Dendritic cell treated with granulocyte-macrophage colony-stimulating factor and Interleukin-4, amounts not matched to agents 40 ng/mL and 50 ng/mL, for 4 days (primary cell): ENCODE results near the gene RAD51B.

Source experiments
- H3K27ac Mint-ChIP-seq: one replicate; pipeline ENCODE4 v1.8.0; 2022; ENCODE audit warnings: mild to moderate bottlenecking, mixed read lengths
- H3K27me3 Mint-ChIP-seq: one replicate; pipeline ENCODE4 v1.8.0; 2022; ENCODE audit warnings: mild to moderate bottlenecking, mixed read lengths
- H3K36me3 Mint-ChIP-seq: one replicate; pipeline ENCODE4 v1.8.0; 2022; ENCODE audit warnings: low read depth, mixed read lengths
- H3K4me1 Mint-ChIP-seq: one replicate; pipeline ENCODE4 v1.8.0; 2022; ENCODE audit warnings: low read depth, mixed read lengths
- H3K4me3 Mint-ChIP-seq: one replicate; pipeline ENCODE4 v1.8.0; 2022; ENCODE audit warnings: mild to moderate bottlenecking, moderate library complexity, mixed read lengths
- H3K9me3 Mint-ChIP-seq: one replicate; pipeline ENCODE4 v1.8.0; 2022; ENCODE audit warnings: mixed read lengths
- intact Hi-C: fragments of 100-400 bp; cut with micrococcal nuclease; formaldehyde crosslinking; loops from one replicate; pipeline ENCODE4 v1.15.0; 2022

Gene RAD51B

DNA sequence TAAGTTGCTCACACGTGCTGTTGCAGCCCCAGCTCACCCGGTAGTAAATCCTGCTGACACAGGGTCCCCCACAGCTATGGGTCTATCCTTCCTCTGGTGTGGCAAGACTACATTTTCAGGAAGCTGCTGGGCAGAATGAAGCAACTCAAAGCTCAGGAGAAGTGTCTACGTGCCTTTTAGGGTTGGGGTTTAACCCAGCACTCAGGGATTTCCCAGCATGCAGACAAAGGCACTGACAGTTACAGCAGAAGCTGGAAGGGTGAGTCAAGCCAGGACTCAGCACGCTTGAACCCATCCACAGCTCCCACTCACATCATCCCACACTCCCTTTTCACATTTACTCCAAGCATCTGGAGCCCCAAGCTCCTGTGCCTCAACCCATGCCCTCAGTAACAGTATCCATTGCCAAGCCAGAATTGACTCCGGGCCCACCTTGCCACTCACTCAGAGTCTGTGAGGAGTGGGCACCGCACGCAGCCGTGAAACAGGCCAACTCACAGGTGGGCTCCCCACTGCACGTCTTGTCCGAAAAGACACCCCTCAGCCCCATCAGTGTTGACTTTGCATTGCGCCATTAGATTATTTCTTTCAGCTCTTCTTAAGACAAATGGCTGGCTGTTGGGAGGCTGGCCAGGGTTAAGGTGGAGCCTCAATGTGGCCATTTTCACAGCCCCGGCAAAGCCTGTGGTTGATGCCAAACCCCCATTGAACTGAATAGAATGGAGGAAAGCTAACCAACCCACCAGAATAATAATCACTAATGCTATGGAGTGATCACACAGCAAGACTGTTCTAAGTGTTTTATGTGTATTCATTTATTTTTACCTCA, 913.7 kb downstream of the RAD51B start:
- intact Hi-C loops, result no loop called here
- peak overlapping the region; percentile 90 for H3K27ac Mint-ChIP-seq

DNA sequence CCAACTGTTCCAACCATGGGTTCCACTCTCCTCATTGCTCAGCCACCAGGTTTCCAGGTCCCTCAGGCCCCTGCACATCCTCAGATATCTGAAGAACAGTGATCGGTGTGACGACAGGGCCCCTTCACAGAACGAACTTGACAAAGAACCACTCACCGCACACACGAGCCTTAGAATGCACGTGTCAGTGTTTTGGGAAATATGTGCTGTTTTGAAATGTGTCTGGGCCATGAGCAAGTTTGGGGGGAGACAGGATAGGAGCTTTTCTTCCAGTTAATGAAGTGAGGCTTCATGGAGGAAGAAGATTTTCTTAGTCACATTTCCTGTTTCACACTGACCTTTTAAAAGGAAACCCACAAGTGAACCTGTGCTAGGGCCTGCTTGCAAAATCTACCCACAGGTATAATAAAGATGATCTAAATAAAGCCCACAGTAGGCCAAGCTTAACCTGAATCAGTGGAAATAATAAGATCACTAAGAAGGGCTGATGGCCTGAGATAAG, 914.7 kb downstream of the RAD51B start:
- Mint-ChIP-seq H3K27ac (peak overlapping the region; percentile 90), H3K36me3 (no peaks in the 10 kb centered on the region), H3K9me3 (no peaks in the 10 kb centered on the region), H3K27me3 (peaks cover 27% of the 10 kb centered on the region), H3K4me1 (peaks cover 87% of the 10 kb centered on the region), H3K4me3 (no peak overlapping the region)
- intact Hi-C loops, result no loop called here

More for the DNA sequence above, 913.7 kb downstream of the RAD51B start:
- no peaks in the 10 kb centered on the region for H3K9me3 Mint-ChIP-seq
- peaks cover 23% of the 10 kb centered on the region for H3K27me3 Mint-ChIP-seq
- peaks cover 87% of the 10 kb centered on the region for H3K4me1 Mint-ChIP-seq
- no peaks in the 10 kb centered on the region for H3K36me3 Mint-ChIP-seq
- H3K4me3 Mint-ChIP-seq, result peak overlapping the region; percentile 10

DNA sequence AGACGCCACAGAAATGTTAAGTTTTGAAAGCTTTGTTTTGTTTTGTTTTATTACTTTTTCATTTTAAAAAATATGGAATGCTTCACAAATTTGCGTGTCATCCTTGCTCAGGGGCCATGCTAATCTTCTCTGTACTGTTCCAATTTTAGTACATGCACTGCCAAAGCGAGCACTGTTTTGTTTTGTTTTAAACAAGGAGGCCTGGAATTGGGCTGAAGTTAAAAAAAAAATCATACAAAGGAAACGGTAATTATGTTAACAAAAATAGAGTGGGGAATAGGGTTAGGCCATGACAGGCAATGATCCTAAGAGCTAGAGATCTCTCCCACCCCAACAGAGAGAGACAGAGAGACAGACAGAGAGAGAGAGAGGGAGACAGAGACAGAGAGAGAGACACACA, 916.3 kb downstream of the RAD51B start:
- Mint-ChIP-seq H3K4me3 (no peak overlapping the region), H3K9me3 (peaks cover 8% of the 10 kb centered on the region), H3K4me1 (peaks cover 85% of the 10 kb centered on the region), H3K27me3 (peaks cover 30% of the 10 kb centered on the region), H3K36me3 (peaks cover 8% of the 10 kb centered on the region), H3K27ac (peak overlapping the region; percentile 82)
- intact Hi-C loops, result no loop called here

DNA sequence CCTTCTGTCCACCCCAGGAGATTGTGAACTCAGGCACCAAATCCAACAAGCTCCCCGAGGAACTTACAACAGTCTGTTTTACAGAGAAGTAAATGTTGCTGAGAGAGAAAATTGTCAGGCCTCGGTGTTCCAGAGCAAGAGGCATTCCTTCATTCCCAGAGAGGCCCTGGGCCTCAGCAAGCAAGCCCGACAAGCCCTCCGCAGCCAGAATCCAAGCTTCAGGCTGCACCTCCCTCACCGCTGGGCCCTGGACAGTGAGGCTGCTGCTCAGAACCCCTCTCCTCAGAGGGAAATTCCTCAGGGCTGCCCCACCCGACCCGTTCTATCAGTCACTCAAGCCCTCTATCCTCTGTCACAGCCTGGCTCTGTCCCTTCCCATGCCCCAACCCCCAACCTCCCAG, 916.9 kb downstream of the RAD51B start:
- no peak overlapping the region for H3K4me3 Mint-ChIP-seq
- H3K36me3 Mint-ChIP-seq, result peaks cover 8% of the 10 kb centered on the region
- peaks cover 83% of the 10 kb centered on the region for H3K4me1 Mint-ChIP-seq
- peak overlapping the region; percentile 82 for H3K27ac Mint-ChIP-seq
- H3K27me3 Mint-ChIP-seq, result peaks cover 30% of the 10 kb centered on the region
- intact Hi-C loops, result no loop called here
- peaks cover 12% of the 10 kb centered on the region for H3K9me3 Mint-ChIP-seq

DNA sequence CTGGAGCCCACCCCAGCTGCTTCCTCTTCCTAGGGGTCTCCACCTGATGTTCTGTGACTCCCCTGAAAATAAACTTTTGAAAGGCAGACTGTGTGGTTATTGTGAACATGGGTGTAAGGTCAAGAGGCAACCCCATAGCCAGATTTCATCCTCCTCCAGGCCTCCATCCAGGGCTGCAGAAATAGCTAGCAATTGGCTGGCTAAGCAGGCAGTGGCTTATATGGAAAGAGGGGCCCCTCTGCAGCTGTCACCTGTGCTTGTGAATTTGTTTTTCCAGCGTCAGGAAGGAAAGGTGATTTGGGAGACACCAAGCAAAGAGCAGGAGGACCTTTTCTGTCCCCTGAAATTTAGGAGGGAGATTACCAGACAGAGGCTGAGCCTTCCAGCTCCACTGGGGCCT, 917.5 kb downstream of the RAD51B start:
- Mint-ChIP-seq H3K36me3 (peaks cover 8% of the 10 kb centered on the region), H3K27me3 (peaks cover 30% of the 10 kb centered on the region), H3K27ac (peak overlapping the region; percentile 82), H3K4me3 (no peak overlapping the region), H3K9me3 (peaks cover 12% of the 10 kb centered on the region), H3K4me1 (peaks cover 82% of the 10 kb centered on the region)
- intact Hi-C loops, result no loop called here

DNA sequence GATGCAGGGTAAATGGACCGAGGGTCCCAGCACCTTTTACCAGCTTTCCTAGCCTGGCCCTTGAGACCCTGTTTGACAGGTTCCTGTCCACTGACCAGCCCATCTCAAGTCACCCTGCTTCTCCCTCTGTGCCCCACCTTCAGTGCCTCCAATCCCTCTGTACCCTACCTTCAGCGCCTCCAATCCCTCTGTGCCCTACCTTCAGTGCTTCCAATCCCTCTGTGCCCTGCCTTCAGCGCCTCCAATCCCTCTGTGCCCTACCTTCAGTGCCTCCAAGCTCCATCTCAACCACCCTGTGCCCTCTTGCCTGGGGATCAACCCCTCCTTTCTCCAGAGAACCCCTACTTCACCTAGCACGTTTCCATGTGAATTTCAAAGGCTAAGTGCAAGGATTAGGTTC, 919.0 kb downstream of the RAD51B start:
- Mint-ChIP-seq H3K36me3 (peaks cover 8% of the 10 kb centered on the region), H3K4me1 (peaks cover 81% of the 10 kb centered on the region), H3K27ac (peak overlapping the region; percentile 46), H3K27me3 (peaks cover 30% of the 10 kb centered on the region), H3K4me3 (no peak overlapping the region), H3K9me3 (peaks cover 12% of the 10 kb centered on the region)
- intact Hi-C loops, result no loop called here

DNA sequence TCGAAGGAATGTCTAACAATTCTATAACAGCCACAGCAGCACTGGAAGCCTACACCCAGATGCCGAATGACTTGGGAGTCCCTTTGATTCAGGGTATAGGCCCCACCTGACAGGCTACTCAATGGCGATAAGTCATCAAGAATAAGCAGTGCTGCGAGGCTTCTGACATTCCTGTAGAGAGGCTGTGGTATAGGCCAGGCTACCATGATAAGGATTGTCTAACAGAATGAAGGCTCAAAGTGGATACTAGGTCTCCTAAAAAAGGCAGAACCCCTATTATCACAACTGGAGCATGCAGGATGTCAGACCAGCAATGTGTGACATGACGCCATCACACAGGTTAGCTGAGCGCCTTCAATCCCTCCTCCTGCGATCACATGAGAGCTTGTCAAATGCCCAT, 920.1 kb downstream of the RAD51B start:
- Mint-ChIP-seq H3K4me1 (peaks cover 78% of the 10 kb centered on the region), H3K27ac (peak overlapping the region; percentile 46), H3K27me3 (peaks cover 32% of the 10 kb centered on the region), H3K4me3 (no peak overlapping the region), H3K9me3 (peaks cover 12% of the 10 kb centered on the region), H3K36me3 (peaks cover 8% of the 10 kb centered on the region)
- intact Hi-C loops, result loop anchor here (5.0 kb wide), 1 partner anchor 48 kb away; no protein-coding TSS in a partner anchor

DNA sequence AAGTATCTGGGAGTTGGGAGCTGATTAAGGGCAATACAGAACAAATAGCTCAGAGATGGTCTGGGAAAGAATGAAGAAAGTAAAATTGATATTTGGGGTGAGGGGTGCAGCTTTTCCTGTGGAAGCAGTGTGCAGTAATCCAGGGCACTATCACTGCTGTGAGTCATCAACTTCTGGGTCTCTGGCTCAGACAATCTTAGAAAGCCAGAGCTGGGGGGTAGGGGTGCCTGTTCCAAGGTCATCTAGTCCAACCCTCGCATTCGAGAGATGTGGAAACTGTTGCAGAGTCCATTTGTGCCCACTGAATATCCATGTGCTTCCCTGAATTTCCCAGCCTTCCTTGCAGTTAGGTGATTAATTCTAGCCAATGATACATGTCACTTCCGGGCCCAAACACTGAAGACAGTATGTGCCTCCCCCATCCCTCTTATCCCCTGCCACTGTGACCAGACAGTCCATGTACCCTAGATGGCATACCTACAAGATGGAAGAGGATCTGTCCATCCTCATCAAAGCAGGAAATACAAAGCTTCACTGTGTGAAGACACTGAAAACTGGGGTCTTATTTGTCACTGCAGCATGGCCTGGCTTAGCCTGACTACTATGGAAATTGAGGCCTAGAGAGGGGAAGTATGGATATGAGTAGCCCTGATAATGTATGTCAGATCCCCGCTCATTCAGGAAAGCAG, 921.4 kb downstream of the RAD51B start:
- no peak overlapping the region for H3K4me3 Mint-ChIP-seq
- peaks cover 8% of the 10 kb centered on the region for H3K36me3 Mint-ChIP-seq
- H3K9me3 Mint-ChIP-seq, result peaks cover 12% of the 10 kb centered on the region
- peaks cover 81% of the 10 kb centered on the region for H3K4me1 Mint-ChIP-seq
- intact Hi-C loops, result loop anchor here (5.0 kb wide), 1 partner anchor 46 kb away; no protein-coding TSS in a partner anchor
- peak overlapping the region; percentile 91 for H3K27ac Mint-ChIP-seq
- peaks cover 43% of the 10 kb centered on the region for H3K27me3 Mint-ChIP-seq

DNA sequence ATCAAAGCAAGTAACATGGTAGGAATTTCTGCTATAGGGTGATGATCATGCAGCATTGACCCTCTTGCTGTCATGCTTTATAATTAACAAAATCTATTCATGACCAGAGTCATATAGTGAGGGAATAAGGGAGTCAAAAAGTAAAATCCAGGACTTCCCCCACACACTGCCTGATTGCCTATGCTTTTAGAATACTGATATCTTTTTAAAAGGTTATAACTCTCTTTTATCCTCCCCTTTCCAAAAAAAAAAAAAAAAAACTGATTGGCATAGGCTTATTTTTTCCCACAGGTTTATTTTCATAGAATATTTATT, 921.9 kb downstream of the RAD51B start:
- Mint-ChIP-seq H3K36me3 (peaks cover 8% of the 10 kb centered on the region), H3K4me3 (no peak overlapping the region), H3K27me3 (peaks cover 44% of the 10 kb centered on the region), H3K4me1 (peaks cover 76% of the 10 kb centered on the region), H3K9me3 (peaks cover 12% of the 10 kb centered on the region), H3K27ac (peak overlapping the region; percentile 91)
- intact Hi-C loops, result loop anchor here (5.0 kb wide), 1 partner anchor 46 kb away; no protein-coding TSS in a partner anchor

DNA sequence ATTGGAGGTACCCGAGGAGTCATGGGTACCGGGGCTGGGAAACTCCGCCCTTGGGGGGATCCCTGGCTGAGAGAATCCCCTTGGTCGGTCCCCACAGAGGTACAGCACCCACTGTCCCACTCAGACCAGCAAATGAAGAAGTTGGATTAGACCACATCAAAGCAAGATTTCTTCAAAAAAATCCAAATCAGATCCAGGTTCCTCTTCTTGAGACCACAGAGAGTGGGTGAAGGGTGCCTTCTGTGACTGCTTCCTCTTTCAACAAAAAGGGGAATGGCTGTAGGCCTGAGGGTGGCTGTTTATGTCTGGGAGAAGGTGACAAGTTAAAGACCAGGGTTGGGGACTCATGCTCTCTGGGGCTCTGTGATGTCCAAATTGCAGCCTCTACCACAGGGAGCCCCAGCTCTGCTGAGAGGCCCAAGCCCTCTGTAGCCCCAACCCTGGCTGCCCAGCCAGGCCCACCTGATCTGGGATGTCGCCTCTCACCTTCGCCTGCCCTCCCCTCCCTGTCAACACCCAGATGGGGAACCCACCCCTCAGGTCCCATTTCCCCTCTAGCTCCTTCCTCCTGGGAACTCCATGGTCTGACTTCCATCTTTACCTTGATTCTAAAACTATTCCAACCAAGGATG, 922.4 kb downstream of the RAD51B start:
- Mint-ChIP-seq H3K36me3 (peaks cover 8% of the 10 kb centered on the region), H3K4me1 (peaks cover 71% of the 10 kb centered on the region), H3K27me3 (peaks cover 44% of the 10 kb centered on the region), H3K27ac (peak overlapping the region; percentile 91), H3K4me3 (no peak overlapping the region), H3K9me3 (peaks cover 12% of the 10 kb centered on the region)
- intact Hi-C loops, result loop anchor here (2.0 to 5.0 kb wide), 2 partner anchors 15 to 45 kb away; no protein-coding TSS in a partner anchor

DNA sequence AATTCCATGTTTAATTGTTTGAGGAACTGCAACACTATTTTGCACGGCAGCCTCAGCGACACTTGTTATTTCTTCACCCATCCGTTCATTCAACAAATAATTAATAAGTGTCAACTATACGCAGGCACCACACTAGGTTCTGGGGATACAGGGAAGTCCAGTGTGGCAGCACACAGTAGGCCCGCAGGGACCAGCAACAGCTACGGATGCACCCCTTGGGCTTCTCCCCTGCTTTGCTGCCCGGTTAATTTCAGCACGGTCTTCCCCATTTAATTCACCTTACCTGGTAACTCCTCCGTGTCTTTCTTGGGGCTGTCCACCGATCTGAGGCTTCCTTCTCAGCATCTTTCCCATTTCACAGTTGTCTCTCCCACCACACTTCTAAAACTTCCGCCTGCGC, 925.0 kb downstream of the RAD51B start:
- Mint-ChIP-seq H3K9me3 (peaks cover 12% of the 10 kb centered on the region), H3K27me3 (peaks cover 44% of the 10 kb centered on the region), H3K27ac (no peak overlapping the region), H3K36me3 (peaks cover 8% of the 10 kb centered on the region), H3K4me3 (no peak overlapping the region), H3K4me1 (peaks cover 56% of the 10 kb centered on the region)
- intact Hi-C loops, result loop anchor here (5.0 kb wide), 1 partner anchor 43 kb away; no protein-coding TSS in a partner anchor

DNA sequence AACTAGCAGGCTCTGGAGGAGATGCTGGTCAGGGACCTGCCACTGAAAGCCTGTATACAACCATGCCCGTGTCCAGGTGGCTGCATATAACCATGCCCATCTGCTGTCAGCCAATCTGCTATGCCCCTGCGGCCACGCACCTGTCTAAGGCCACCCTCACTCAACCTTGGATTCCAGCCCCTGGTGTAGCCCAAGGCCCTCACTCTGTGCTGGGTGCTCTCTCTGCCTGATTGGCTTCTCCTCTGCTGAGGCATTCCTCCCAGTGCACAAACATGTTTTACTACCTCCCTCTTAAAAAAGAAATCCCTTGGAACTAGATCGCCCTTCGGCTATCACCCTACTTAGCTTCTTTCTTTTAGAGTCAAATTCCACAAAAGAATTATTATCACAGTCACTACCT, 927.8 kb downstream of the RAD51B start:
- intact Hi-C loops, result no loop called here
- H3K27me3 Mint-ChIP-seq, result peaks cover 63% of the 10 kb centered on the region
- peaks cover 44% of the 10 kb centered on the region for H3K4me1 Mint-ChIP-seq
- H3K36me3 Mint-ChIP-seq, result no peaks in the 10 kb centered on the region
- peak overlapping the region; percentile 44 for H3K27ac Mint-ChIP-seq
- no peaks in the 10 kb centered on the region for H3K9me3 Mint-ChIP-seq
- no peak overlapping the region for H3K4me3 Mint-ChIP-seq

DNA sequence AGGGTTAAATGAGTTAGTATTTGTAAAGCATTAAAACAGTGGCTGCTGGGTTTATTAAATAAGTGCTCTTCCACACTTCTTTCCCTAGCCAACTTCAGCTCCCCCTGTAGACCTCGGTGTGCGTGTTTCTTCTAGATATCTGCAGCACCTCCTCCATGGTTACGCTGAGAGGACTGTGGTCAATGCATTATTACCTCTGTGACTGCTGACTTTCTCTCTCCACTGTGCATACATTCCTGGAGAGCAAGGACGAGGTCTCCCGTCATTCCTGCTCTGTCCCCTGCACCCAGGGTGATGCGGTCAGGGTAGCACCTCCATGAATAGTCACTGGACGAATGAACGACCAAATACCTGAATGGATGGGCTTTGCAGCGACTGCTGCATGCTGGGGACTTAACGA, 928.7 kb downstream of the RAD51B start:
- no peak overlapping the region for H3K4me3 Mint-ChIP-seq
- intact Hi-C loops, result no loop called here
- H3K36me3 Mint-ChIP-seq, result no peaks in the 10 kb centered on the region
- peaks cover 43% of the 10 kb centered on the region for H3K4me1 Mint-ChIP-seq
- H3K9me3 Mint-ChIP-seq, result no peaks in the 10 kb centered on the region
- H3K27ac Mint-ChIP-seq, result no peak overlapping the region
- peaks cover 70% of the 10 kb centered on the region for H3K27me3 Mint-ChIP-seq

DNA sequence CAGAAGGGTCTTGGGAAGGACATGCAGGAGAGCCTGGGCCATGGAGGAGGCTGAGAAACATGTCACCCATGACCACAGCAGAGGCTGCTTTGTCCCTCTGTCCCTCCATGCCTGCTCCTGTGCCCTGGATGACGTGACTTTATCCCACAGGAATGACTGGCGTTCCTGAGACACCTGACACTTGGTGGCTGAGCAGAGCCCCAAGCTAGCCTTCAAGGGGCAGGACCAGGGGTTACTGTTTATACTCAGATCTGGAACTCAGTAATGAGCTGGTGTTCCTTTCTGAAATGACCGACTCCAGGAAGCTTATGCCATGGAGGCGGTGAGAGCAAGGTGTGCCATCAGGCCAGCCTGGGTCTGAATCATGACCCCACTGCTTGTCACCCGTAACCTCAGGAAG, 929.1 kb downstream of the RAD51B start:
- peaks cover 42% of the 10 kb centered on the region for H3K4me1 Mint-ChIP-seq
- no peaks in the 10 kb centered on the region for H3K9me3 Mint-ChIP-seq
- H3K27ac Mint-ChIP-seq, result no peak overlapping the region
- H3K36me3 Mint-ChIP-seq, result no peaks in the 10 kb centered on the region
- peaks cover 71% of the 10 kb centered on the region for H3K27me3 Mint-ChIP-seq
- H3K4me3 Mint-ChIP-seq, result no peak overlapping the region
- intact Hi-C loops, result no loop called here
